Stimulated activated CD4-positive, alpha-beta T cell treated with anti-CD3 and anti-CD28 coated beads, TNF-alpha, amount 100 ng/mL, for 48 hours (primary cell): ENCODE measurements around the gene GBP3.
"Not testable (repeated sequence)": the region's sequence is repeated elsewhere in the genome, so short reads cannot be mapped to it uniquely, and the experiment has no call there.

ENCODE experiments used
- DNase-seq, 3 donors: peaks; one replicate each; pipeline ENCODE4 v3.0.0-alpha.2; 2020; ENCODE audit warnings: low read depth in 3 of 3

The GBP3 gene, protein sequence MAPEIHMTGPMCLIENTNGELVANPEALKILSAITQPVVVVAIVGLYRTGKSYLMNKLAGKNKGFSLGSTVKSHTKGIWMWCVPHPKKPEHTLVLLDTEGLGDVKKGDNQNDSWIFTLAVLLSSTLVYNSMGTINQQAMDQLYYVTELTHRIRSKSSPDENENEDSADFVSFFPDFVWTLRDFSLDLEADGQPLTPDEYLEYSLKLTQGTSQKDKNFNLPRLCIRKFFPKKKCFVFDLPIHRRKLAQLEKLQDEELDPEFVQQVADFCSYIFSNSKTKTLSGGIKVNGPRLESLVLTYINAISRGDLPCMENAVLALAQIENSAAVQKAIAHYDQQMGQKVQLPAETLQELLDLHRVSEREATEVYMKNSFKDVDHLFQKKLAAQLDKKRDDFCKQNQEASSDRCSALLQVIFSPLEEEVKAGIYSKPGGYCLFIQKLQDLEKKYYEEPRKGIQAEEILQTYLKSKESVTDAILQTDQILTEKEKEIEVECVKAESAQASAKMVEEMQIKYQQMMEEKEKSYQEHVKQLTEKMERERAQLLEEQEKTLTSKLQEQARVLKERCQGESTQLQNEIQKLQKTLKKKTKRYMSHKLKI

GRCh38 chr1:89022167-89022959, at the start of gene GBP3:
GBP3 (minus strand) TSS chr1:89022866; CDS start chr1:89020721, 2,145 bp downstream.
- no peak for DNase-seq

GRCh38 chr1:89070509-89070908, 47.8 kb upstream of the GBP3 start:
- DNase-seq, result no peak

DNA sequence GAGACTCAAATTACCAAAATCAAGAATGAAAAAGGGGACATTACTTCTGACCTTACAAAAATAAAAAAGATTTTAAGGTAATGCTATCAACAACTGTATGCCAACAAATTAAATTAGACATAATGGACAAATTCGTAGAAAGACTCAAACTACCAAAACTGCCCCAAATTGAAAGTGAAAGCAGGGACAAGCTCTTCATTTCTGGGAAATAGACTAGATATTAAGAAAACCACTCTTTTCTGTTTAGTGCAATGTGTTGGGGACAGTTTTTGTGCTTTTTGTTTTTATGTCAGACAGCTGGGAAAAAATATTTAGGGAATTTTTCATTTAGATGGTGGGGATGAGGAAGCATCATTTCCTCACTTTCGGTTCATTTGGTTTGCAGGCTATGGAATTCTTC, 47.3 kb upstream of the GBP3 start:
- no peak for DNase-seq

DNA sequence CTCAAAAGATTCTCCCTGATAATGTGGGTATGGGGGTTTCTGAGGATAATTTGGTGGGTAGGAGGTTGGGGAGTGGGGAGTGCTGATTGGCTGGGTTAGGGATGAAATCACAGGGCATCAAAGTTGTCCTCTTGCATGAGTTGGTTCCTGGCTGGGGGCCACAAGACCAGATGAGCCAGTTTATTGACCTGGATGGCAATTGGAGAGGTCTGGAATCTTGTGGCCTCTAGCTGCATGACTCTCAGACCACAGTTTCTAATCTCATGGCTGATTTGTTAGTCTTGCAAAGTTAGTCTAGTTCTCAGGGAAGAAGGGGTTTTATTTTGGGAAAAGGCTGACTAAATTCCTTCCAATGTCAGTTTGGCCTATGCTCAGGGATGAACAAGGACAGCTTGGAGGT, 45.6 kb upstream of the GBP3 start:
- no peak for DNase-seq

DNA sequence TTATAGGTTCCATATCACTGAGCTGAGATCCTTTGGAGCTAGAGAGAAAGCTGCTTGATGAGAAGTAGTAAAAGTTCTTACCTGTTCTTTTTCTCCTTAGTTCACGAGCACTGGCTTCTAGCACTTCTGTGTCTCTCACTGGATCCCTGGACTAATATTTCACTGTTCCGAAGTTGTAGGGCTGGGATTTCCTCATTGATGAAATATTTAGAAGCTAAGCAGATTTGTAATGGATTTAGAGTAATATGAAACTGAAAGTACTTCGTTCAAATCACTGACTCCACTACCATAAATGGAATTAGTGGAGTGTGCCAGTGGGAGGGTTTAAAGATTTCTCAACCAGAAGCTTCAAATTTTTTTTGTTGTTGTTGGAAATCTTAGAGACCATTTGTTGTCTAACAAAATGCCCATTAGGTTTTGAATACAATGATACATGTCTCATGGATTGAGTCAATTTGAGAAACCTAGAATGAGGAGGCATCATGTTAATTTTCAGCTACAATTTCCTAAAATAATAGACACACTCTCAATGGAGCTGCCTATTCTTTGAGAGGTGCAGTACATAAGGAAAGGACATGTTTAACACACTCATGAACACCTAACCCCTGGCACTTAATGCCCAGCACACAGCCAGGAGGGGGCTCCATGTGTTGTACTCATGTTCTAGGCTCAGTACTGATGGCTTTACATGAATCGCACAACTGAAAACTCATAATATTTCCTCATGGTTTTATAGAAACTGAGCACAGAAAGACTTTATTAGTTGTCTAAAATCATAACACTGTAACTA, 42.6 kb upstream of the GBP3 start, which contains the start of gene GBP1:
GBP1 (minus strand) TSS at position 130 of the 790 bp plus-strand sequence. CDS start 1,974 bp downstream, outside the sequence.
- no peak for DNase-seq

GRCh38 chr1:89064632-89065031, 42.0 kb upstream of the GBP3 start:
- no peak for DNase-seq

DNA sequence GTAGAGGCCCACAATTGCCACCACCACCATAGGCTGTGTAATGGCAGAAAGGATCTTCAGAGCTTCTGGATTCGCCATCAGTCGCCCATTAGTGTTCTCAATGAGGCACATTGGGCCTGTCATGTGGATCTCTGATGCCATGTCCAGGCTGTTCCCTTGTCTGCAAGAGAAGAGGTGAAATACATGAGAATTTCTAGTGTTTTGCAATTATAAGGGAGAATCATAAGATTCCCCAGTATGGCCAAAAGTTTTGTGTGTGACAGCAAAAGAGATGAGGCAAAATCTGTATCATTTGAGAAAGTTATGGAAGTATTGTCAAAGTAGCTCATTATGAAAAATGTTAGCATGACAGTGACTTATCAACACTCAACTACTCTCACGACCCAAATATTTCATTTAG, 40.4 kb upstream of the GBP3 start:
- no peak for DNase-seq

DNA sequence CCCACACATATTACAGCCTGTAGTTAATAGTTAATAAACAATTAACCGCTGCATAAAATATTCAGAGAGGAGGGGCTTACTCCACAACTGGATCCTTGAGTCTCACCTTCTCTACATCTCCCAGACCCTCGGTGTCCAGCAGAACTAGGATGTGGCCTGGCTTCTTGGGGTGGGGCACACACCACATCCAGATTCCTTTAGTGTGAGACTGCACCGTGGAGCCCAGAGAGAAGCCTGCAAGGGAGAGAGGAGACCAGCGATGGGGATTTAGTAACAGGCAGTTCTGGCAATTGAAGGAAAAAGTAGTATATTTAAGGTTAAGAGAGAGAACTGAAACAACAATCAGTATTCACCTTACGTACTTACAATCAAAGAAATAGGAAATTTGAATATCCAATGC, 37.4 kb upstream of the GBP3 start:
- no peak for DNase-seq

DNA sequence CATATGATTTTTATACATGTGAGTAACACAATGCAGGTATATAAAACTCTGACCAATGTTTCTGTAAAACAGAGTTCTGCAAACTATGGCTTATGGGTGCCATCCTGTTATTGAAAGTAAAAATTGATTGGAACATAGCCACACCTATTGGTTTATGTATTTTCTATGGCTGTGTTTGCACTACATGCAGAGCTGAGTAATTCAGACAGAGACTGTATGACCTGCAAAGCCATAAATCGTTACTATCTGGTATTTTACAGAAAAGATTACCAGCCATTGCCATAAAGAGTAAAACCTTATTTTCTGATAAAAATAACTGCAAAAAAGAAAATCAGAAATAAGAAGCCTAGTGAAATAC, 29.3 kb upstream of the GBP3 start:
- DNase-seq, result no peak

DNA sequence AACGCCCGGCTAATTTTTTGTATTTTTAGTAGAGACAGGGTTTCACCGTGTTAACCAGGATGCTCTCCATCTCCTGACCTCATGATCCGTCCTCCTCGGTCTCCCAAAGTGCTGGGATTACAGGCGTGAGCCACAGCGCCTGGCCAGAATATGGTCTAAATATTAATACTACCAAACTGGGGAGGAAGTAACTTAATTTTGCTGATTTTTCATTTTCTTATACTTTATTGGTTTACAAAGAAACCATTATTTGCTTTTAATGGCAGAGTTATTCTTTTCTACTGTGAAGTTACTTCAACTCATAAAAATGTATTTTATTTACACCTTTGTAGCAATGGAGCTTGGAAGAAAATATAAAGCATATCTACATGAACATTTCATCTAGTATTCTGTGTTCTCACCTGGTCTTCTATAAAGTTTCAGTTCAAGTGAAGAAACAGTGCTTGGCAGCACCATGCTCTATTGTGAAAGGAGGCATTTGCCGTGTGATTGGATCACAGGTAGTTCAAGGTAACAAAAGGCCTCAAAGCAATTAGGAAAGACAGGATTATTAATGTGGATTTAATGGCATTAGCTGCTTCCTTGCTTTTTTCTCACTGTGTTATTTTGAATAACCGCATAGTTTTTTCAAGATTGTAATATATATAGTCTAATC, 28.8 kb upstream of the GBP3 start:
- no peak for DNase-seq

DNA sequence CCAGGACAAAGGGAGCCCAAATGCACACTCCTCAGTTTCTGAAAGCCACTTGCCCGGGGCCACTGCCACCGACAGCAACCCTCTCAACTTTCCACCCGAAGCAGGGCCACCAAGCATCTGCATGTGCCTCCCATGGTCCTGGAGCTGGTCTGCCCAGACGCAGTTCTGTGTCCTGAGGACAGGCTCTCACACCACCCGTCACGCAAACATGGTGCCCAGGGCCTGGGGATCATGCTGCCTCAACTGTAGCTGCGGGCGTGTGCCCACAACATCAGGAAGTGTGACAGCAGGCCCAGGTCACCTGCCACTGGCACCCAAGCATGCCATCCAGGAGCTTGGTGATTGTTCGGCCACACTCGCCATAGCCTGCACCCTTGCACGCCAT, 28.0 kb upstream of the GBP3 start:
- no peak for DNase-seq

GRCh38 chr1:89049901-89050648, 27.4 kb upstream of the GBP3 start:
- DNase-seq, result not testable (repeated sequence)

DNA sequence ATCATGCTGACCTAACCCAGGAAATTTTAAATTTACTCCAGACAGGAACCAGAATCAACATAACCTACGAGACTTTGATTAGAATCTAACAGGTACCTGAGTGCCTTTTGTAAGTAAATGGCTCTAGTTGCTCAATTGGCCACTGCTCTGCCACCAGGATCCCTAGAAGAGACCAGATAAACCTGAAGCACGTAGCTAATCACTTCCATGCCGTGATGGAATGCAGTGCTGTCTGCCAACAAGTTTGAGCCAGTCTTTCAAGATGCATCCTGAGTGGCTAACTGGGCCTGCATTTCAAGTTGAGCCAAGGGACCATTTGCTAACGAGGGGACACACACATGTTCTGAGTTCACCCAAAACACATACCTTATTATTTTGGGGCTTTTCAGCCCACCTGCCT, 26.5 kb upstream of the GBP3 start:
- DNase-seq, result not testable (repeated sequence)

DNA sequence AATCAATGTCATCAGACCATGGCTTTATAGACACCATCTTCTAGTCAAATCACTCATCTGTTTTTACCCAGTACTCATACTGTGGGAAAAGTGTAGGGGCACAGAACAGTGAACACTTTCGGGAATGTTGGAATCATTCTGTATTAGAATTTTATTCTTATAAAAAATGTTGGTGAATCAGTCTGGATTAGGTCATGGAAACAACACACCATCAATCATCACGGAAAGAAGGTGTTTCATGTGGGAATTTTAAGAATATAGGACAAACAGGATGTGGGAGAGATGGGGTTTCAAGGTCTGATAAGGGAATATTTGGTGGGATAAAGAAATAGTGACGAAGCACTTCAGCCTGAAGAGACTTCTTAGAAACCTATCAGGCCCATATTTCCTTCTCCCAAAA, 25.1 kb upstream of the GBP3 start:
- no peak for DNase-seq

- not testable (repeated sequence) for DNase-seq
These were observed 23.9 kb upstream of the GBP3 start for GRCh38 chr1:89046318-89047183.

DNA sequence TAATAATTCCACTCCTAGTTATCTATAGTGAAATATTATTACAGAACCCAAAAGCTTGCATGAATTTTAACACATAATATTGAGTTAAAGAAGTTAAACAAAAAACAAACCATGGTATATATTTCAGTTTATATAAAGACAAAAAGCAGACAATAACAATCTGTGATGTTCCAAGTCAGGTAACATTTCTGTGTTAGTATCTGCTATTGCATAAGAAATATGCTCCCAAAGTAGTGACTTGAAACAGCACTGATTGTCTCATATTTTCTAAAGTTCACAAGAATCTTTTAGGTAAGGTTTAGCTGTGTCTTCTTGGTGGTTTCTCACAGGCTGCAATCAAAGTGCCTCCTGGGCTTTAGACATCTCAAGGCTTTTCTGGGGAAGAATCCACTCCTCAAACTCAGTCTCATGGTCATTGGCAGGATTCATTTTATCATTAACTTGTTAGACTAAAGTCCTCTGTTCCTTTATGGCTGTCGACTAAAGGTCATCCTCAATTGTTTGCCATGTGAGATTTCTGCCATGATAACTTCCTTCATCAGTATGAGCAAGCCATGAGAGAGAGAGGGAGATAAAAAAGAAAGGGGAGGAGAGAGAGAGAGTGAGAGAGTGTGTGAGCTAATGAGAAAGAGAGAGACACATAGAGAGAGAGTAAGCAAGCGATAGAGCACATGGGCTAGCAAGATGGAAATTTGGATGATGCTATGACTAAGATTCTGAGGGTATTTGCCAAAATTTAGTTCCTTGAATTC, 22.5 kb upstream of the GBP3 start:
- DNase-seq, result no peak

GRCh38 chr1:89043940-89044339, 21.3 kb upstream of the GBP3 start:
- DNase-seq, result no peak

GRCh38 chr1:89042491-89042890, 19.8 kb upstream of the GBP3 start:
- DNase-seq, result no peak

GRCh38 chr1:89041721-89042120, 19.1 kb upstream of the GBP3 start:
- no peak for DNase-seq
